ENCODE data around the gene RNF126.

DNA sequence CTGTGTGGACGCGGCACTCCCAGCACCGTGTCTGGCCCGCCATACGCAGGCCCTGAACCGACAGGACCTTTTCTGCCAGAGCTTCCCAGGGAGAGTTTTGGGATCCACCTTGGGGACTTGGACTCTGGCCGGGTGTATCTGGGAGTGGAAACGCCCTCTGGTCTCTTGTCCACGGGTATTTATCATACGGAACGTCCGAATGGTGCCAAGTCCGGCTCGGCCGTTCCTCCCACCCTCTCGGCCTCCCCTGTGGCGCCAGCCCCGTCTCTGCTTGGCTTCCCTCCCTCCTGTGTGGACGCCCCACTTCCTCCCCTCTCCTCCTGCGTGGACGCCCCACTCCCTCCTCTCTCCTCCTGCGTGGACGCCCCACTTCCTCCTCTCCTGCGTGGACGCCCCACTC lies 61.2 kb downstream of the RNF126 start:
- TF ChIP-seq, protein P1, sequence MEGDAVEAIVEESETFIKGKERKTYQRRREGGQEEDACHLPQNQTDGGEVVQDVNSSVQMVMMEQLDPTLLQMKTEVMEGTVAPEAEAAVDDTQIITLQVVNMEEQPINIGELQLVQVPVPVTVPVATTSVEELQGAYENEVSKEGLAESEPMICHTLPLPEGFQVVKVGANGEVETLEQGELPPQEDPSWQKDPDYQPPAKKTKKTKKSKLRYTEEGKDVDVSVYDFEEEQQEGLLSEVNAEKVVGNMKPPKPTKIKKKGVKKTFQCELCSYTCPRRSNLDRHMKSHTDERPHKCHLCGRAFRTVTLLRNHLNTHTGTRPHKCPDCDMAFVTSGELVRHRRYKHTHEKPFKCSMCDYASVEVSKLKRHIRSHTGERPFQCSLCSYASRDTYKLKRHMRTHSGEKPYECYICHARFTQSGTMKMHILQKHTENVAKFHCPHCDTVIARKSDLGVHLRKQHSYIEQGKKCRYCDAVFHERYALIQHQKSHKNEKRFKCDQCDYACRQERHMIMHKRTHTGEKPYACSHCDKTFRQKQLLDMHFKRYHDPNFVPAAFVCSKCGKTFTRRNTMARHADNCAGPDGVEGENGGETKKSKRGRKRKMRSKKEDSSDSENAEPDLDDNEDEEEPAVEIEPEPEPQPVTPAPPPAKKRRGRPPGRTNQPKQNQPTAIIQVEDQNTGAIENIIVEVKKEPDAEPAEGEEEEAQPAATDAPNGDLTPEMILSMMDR (IDR thresholded peaks at IDR 0.05), result no peak
- TF ChIP-seq POLR2A (IDR thresholded peaks at IDR 0.05) (no peak), POLR2AphosphoS5 (IDR thresholded peaks at IDR 0.05; ENCODE audit: insufficient read depth in 1 of 2, low read depth in 1 of 2) (no peak)
